HepG2 (cell line): ENCODE measurements around the gene SURF6. TPM values are rescaled to one million over a fixed set of nuclear protein-coding genes. Genes with fewer than 3 reads are reported as not detected.
A peak's percentile ranks its signal among the peaks of the same experiment; 100 is the strongest.

ENCODE experiments used
- ATF4 ChIP-seq, 2 experiments: fragments of 450-650 bp in 1 of 2; sonication (generic) in 1 of 2; formaldehyde crosslinking; IDR thresholded peaks; 2 replicates each; pipeline versions ENCODE4 v1.5.0 to v1.8.0; 2020 to 2022; ENCODE audit warnings: mild to moderate bottlenecking in 1 of 2, missing genetic modification reagents in 1 of 2
- MED1 ChIP-seq: sonication (generic); formaldehyde crosslinking; IDR thresholded peaks from 2 replicates; pipeline ENCODE4 v1.4.0; 2020; ENCODE audit warnings: missing genetic modification reagents
- ZBTB20 ChIP-seq: sonication (generic); formaldehyde crosslinking; IDR thresholded peaks from 2 replicates; pipeline ENCODE4 v1.8.1; 2023; ENCODE audit warnings: missing genetic modification reagents, low read depth, mild to moderate bottlenecking, borderline replicate concordance
- ZBTB8A ChIP-seq: sonication (generic); formaldehyde crosslinking; IDR thresholded peaks from 2 replicates; pipeline ENCODE4 v1.4.0; 2020; ENCODE audit warnings: mild to moderate bottlenecking, low read depth, missing genetic modification reagents, borderline replicate concordance
- ZNF142 ChIP-seq: sonication (generic); formaldehyde crosslinking; IDR thresholded peaks from 2 replicates; pipeline ENCODE4 v1.4.0; 2020; ENCODE audit warnings: missing genetic modification reagents
- ZNF496 ChIP-seq: sonication (generic); formaldehyde crosslinking; IDR thresholded peaks from 2 replicates; pipeline ENCODE4 v1.8.1; 2023; ENCODE audit warnings: mild to moderate bottlenecking, moderate library complexity, missing genetic modification reagents; ENCODE audit not compliant: insufficient replicate concordance
- ZNF672 ChIP-seq: sonication (generic); formaldehyde crosslinking; IDR thresholded peaks from 2 replicates; pipeline ENCODE4 v1.8.1; 2022; ENCODE audit warnings: missing genetic modification reagents
- ZNF83 ChIP-seq: sonication (generic); formaldehyde crosslinking; IDR thresholded peaks from 2 replicates; pipeline ENCODE4 v1.4.0; 2020; ENCODE audit warnings: missing genetic modification reagents, mild to moderate bottlenecking, borderline replicate concordance
- polyA plus RNA-seq, 8 experiments: library from polyadenylated mRNA; depleted of rRNA in 3 of 8; stranded (reverse) in 7 of 8; unstranded in 1 of 8; fragments of >200 nt; fragmentation: Illumina TruSeq in 4 of 8; extraction: Trizol in 4 of 8; gene quantifications; 2 replicates each; pipeline versions ENCODE4 v1.2.1 to v1.2.3, GENCODE V29; 2011 to 2016; ENCODE audit warnings: low read depth in 4 of 8, missing spikeins in 1 of 8, mixed read lengths in 1 of 8; ENCODE audit not compliant: insufficient read depth in 1 of 8
- total RNA-seq, 5 experiments: library from RNA; depleted of rRNA; stranded (reverse); fragments of >200 nt; fragmentation: Illumina TruSeq; extraction: Trizol; gene quantifications; 2 replicates each; pipeline ENCODE4 v1.2.3, GENCODE V29; 2016; ENCODE audit warnings: low read depth in 1 of 5
- TF ChIP-seq, protein P1 (sequence below): sonication (generic); formaldehyde crosslinking; IDR thresholded peaks from 2 replicates; pipeline ENCODE4 v1.4.0; 2020; ENCODE audit warnings: missing genetic modification reagents
- TF ChIP-seq, protein P2 (sequence below): sonication (generic); formaldehyde crosslinking; IDR thresholded peaks from 2 replicates; pipeline ENCODE4 v1.5.1; 2020; ENCODE audit warnings: mild to moderate bottlenecking, missing genetic modification reagents, moderate library complexity
- TF ChIP-seq, protein P3 (sequence below): sonication (generic); formaldehyde crosslinking; IDR thresholded peaks from 2 replicates; pipeline ENCODE4 v1.8.1; 2022; ENCODE audit warnings: mild to moderate bottlenecking, missing genetic modification reagents
- TF ChIP-seq, protein P4 (sequence below): IDR thresholded peaks from 2 replicates; pipeline ENCODE4 v1.6.1; 2012; ENCODE audit warnings: inconsistent platforms

The SURF6 gene
- total and polyA plus RNA-seq, 2 of the 13 experiments (the other 11 are each of a cell fraction or from before 2014, with no cell fraction given): 5.9 to 14.7 TPM

DNA sequence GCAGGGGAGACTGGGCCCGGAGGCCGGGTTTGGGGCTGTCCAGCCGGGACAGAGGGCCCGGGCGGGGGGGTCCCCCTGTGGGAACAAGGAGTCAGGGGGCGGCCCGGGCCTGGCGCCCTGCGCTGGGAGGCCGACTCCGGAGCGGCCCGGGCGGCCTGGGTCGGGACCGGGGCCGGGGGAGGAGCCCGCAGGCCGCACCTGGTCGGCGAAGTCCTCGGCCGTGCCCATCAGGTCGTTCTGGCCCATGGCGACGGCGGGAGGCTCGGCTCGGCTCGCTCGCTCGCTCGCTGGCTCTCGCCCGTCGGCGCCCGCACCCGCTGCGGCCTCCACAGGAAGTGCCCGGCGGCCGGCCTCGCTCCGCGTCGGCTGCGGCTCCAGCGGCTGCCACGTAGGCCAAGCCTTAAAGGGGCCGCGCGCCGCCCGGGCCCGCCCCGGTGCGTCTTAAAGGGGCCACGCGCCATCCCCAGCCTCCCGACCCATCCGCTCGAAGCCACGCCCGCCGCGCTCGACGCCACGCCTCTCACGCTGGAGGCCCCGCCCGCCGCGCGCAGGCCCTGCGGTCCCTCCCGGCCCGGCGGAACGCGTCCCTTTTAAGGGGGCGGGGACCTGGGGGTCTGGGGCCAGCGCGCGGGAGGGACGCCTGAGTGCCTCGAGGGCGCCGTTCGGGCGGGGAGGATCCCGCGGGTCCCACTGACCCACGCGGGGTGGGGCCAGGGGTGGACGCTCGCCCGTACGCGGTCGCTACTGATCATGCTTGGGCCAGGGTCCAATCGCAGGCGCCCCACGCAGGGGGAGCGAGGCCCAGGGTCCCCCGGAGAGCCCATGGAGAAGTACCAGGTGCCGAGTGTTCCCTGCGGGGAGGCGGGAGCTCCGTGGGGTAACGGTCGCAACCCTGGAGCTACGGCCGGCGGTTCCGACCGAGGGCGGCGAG lies 40.0 kb upstream of the SURF6 start, which contains the start of the genes STKLD1 and SURF4 (continued):
- TF ChIP-seq ATF4 (CRISPR knock-in tag; IDR thresholded peaks at IDR 0.05): 0 out of 4 replicates have a peak, but pooled peaks of 1 of the 2 experiments have one; percentile 41
- peak; percentile 76; the same call in 1 of the 2 replicates for TF ChIP-seq ZNF142 (CRISPR knock-in tag)
- TF ChIP-seq, protein P1, sequence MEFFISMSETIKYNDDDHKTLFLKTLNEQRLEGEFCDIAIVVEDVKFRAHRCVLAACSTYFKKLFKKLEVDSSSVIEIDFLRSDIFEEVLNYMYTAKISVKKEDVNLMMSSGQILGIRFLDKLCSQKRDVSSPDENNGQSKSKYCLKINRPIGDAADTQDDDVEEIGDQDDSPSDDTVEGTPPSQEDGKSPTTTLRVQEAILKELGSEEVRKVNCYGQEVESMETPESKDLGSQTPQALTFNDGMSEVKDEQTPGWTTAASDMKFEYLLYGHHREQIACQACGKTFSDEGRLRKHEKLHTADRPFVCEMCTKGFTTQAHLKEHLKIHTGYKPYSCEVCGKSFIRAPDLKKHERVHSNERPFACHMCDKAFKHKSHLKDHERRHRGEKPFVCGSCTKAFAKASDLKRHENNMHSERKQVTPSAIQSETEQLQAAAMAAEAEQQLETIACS: no peak
- TF ChIP-seq, protein P2, sequence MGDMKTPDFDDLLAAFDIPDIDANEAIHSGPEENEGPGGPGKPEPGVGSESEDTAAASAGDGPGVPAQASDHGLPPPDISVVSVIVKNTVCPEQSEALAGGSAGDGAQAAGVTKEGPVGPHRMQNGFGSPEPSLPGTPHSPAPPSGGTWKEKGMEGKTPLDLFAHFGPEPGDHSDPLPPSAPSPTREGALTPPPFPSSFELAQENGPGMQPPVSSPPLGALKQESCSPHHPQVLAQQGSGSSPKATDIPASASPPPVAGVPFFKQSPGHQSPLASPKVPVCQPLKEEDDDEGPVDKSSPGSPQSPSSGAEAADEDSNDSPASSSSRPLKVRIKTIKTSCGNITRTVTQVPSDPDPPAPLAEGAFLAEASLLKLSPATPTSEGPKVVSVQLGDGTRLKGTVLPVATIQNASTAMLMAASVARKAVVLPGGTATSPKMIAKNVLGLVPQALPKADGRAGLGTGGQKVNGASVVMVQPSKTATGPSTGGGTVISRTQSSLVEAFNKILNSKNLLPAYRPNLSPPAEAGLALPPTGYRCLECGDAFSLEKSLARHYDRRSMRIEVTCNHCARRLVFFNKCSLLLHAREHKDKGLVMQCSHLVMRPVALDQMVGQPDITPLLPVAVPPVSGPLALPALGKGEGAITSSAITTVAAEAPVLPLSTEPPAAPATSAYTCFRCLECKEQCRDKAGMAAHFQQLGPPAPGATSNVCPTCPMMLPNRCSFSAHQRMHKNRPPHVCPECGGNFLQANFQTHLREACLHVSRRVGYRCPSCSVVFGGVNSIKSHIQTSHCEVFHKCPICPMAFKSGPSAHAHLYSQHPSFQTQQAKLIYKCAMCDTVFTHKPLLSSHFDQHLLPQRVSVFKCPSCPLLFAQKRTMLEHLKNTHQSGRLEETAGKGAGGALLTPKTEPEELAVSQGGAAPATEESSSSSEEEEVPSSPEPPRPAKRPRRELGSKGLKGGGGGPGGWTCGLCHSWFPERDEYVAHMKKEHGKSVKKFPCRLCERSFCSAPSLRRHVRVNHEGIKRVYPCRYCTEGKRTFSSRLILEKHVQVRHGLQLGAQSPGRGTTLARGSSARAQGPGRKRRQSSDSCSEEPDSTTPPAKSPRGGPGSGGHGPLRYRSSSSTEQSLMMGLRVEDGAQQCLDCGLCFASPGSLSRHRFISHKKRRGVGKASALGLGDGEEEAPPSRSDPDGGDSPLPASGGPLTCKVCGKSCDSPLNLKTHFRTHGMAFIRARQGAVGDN (CRISPR knock-in tag): peak; percentile 79
- TF ChIP-seq, protein P3, sequence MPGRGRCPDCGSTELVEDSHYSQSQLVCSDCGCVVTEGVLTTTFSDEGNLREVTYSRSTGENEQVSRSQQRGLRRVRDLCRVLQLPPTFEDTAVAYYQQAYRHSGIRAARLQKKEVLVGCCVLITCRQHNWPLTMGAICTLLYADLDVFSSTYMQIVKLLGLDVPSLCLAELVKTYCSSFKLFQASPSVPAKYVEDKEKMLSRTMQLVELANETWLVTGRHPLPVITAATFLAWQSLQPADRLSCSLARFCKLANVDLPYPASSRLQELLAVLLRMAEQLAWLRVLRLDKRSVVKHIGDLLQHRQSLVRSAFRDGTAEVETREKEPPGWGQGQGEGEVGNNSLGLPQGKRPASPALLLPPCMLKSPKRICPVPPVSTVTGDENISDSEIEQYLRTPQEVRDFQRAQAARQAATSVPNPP (CRISPR knock-in tag): peak; percentile 58; the same call in 1 of the 2 replicates
- TF ChIP-seq ZNF83 (CRISPR knock-in tag): 0 out of 2 replicates have a peak, but pooled peaks have one; percentile 80
- no peak for TF ChIP-seq ZNF496 (CRISPR knock-in tag)
- peak; percentile 69 for TF ChIP-seq MED1
- TF ChIP-seq, protein P4, sequence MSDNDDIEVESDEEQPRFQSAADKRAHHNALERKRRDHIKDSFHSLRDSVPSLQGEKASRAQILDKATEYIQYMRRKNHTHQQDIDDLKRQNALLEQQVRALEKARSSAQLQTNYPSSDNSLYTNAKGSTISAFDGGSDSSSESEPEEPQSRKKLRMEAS: peak; percentile 95
- TF ChIP-seq ZNF672: no peak
- TF ChIP-seq ZBTB20 (CRISPR knock-in tag): 0 out of 2 replicates have a peak, but pooled peaks have one; percentile 56
- 0 out of 2 replicates have a peak, but pooled peaks have one; percentile 18 for TF ChIP-seq ZBTB8A
